Stimulated activated CD8-positive, alpha-beta memory T cell treated with anti-CD3 and anti-CD28 coated beads, Interleukin-15, amount 100 ng/mL, for 4 hours (primary cell): Measurements from ENCODE around the gene SNAPIN.
A peak's percentile ranks its signal among the peaks of the same experiment; 100 is the strongest.

Source experiments
- DNase-seq, 2 donors: peaks; one replicate each; pipeline ENCODE4 v3.0.0-alpha.2; 2020; ENCODE audit warnings: low read depth in 2 of 2

Gene SNAPIN

GRCh38 chr1:153658400-153659174 lies at the start of gene SNAPIN:
SNAPIN (plus strand) TSS chr1:153658703; CDS start chr1:153658744, 41 bp downstream.
- peak; percentile 76 to 79 for DNase-seq

GRCh38 chr1:153608742-153609584 lies 49.5 kb upstream of the SNAPIN start:
- DNase-seq: no peak

- DNase-seq: no peak
These were observed 49.0 kb upstream of the SNAPIN start for GRCh38 chr1:153609585-153609907.

- DNase-seq: no peak
These were observed 48.2 kb upstream of the SNAPIN start for GRCh38 chr1:153610334-153610733.

GRCh38 chr1:153610811-153611301 lies 47.6 kb upstream of the SNAPIN start:
- no peak for DNase-seq

GRCh38 chr1:153611356-153611755 lies 47.1 kb upstream of the SNAPIN start:
- no peak for DNase-seq

GRCh38 chr1:153612111-153612754 lies 46.3 kb upstream of the SNAPIN start:
- DNase-seq: no peak

- no peak for DNase-seq
These were observed 45.7 kb upstream of the SNAPIN start, which contains the start of gene S100A16 for GRCh38 chr1:153612755-153613331. S100A16 (minus strand) TSS chr1:153613137; CDS start chr1:153608151, 4,986 bp downstream.

- no peak for DNase-seq
These were observed 45.1 kb upstream of the SNAPIN start for GRCh38 chr1:153613406-153613805.

- DNase-seq: no peak
These were observed 44.2 kb upstream of the SNAPIN start for GRCh38 chr1:153614189-153614900.

- no peak for DNase-seq
These were observed 43.6 kb upstream of the SNAPIN start for GRCh38 chr1:153614906-153615305.

- DNase-seq: no peak
These were observed 43.1 kb upstream of the SNAPIN start for GRCh38 chr1:153615406-153615805.

GRCh38 chr1:153616144-153616916 lies 42.2 kb upstream of the SNAPIN start, which contains the start of gene S100A14:
S100A14 (minus strand) TSS chr1:153616325; CDS start chr1:153615858, 467 bp downstream.
- no peak for DNase-seq

GRCh38 chr1:153616917-153617311 lies 41.6 kb upstream of the SNAPIN start:
- DNase-seq: no peak

- DNase-seq: peak in 1 of 2 donors; percentile 44
These were observed 40.8 kb upstream of the SNAPIN start for GRCh38 chr1:153617663-153618062.

- no peak for DNase-seq
These were observed 39.3 kb upstream of the SNAPIN start for GRCh38 chr1:153619171-153619570.

- DNase-seq: no peak
These were observed 35.4 kb upstream of the SNAPIN start for GRCh38 chr1:153623101-153623500.

- no peak for DNase-seq
These were observed 33.4 kb upstream of the SNAPIN start for GRCh38 chr1:153624965-153625611.

GRCh38 chr1:153626477-153626903 lies 32.0 kb upstream of the SNAPIN start:
- DNase-seq: no peak
